EL (cell line): ENCODE measurements around the gene RIMKLA.

Experiments used
- DNase-seq: peaks from one replicate; pipeline ENCODE4 v3.0.0-alpha.2; 2016

Gene RIMKLA

DNA sequence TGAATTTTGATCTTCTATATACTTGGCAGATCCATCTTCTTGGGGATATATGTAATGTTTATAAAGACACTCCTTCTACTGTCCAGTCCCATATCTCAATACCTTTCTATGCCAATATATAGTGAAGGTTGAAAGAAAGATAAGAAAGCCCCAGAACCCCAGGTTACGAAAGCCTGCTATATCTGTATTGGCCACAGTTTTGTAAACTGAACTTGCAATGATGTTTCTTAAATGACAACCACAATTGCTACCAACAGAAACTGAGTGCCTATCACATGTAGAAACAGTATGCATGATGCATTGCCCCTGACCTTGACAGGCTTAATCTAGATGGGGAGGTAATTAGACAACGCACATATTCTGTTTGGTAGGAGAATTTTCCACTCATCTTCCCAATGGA, 7.8 kb upstream of the RIMKLA start:
- no peak for DNase-seq

DNA sequence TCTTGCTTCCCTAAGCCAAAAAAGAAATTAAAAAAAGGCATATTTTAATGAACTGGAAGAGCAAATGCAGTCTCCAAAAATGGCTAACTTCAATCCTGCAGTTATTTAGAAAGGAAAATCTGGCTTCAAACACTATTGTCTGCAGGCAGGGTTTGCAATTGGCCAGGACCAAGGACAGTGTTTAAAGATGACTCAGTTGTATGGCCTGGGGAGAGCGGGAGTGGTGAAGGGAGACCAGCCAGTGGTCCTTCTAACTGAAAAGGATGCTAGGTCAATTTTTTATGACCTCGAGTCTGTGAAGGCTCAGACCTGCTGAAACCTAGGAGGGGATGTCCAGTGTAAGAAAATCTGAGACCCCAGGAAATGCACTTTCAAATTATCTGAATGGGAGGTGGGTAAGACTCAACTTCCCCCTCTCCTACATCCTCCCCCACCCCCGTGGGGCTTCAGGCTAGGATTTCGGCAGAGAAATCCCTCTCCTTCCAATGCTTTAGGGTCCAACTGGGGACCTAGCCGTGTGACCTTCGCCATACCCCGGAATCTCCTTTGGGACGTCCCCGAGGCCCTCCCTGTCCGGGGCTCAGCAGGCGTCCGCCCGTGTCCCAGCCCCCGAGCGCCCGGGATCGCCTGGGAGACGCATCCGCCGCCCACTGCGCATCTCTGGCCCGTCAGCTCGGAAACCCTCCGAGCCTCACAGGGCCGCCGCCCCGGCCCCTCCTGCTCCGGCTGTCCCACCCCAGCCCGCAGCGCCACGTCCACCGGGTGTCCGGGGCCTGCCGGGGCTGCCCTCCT, 602 bp upstream of the RIMKLA start:
- peak; percentile 37 for DNase-seq

GRCh38 chr1:42381280-42381673, 685 bp downstream of the RIMKLA start:
- no peak for DNase-seq

- no peak for DNase-seq
Measured at GRCh38 chr1:42385283-42385682, 4.7 kb downstream of the RIMKLA start.

GRCh38 chr1:42386051-42386450, 5.5 kb downstream of the RIMKLA start:
- no peak for DNase-seq

- DNase-seq: no peak
Measured at GRCh38 chr1:42392255-42392654, 11.7 kb downstream of the RIMKLA start.

DNA sequence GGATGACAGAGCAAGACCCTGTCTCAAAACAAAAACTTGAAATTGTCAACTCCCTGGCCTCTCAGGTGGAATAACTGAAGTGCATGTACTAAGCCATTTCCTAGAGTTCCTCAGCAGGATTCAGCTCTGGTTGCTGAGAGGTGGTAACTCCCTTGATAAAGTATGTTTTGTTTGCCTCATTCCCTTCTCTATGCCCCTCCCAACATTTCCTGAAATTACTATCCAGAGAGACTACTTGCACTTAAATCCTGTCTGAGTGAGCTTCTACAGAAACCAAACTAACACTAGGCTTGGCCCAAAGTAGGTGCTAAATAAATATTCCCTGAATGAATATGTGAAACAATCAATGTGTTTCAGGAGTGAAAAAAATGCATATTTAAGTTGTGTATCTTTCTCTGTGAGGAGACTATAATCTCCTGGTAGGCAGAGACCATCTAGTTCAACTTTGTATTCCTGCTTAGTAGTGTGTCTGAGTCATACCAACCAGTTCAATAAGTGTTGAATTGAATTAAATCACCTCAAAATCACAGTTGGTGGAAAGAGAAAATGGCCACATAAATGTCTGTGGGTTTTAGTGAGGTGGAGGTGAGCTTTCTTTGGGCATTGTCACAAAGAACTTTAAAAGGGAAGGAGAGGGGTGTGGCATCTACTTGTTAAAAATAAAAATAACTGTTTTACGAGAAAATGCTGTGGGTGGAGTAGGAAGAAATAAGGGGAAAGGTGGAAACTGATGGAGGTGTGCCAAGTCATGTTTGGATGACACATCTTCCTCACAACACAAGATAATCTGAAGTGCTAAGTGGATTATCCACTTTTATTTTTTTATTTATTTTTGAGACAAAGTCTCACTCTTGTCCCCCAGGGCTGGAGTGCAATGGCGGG, 12.6 kb downstream of the RIMKLA start:
- DNase-seq: no peak

GRCh38 chr1:42399315-42400100, 18.9 kb downstream of the RIMKLA start:
- DNase-seq: no peak

- no peak for DNase-seq
Measured at GRCh38 chr1:42403880-42404400, 23.3 kb downstream of the RIMKLA start.

GRCh38 chr1:42414551-42415496, 34.2 kb downstream of the RIMKLA start:
- DNase-seq: no peak

- no peak for DNase-seq
Measured at GRCh38 chr1:42417166-42417565, 36.6 kb downstream of the RIMKLA start.

GRCh38 chr1:42418516-42418915, 37.9 kb downstream of the RIMKLA start:
- DNase-seq: no peak

- no peak for DNase-seq
Measured at GRCh38 chr1:42419126-42419821, 38.7 kb downstream of the RIMKLA start.

DNA sequence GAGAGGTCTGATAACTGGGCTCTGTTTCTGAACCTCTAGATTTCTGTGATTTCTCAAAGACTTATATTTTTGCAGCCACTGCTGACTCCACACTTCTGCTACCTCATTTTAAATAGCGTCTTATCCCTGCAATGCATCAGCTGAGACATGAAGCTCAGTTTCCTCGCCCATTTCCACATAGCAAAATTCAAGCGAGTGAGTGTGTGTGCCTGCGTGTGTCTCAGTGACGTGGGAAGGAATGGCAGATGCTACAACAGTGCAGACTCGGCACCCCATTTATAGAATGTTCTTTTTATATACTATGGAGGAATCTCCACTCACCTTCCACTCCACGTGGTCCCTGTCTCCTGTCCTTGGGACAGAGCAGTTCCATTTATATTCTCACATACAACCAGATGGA, 39.5 kb downstream of the RIMKLA start:
- no peak for DNase-seq

DNA sequence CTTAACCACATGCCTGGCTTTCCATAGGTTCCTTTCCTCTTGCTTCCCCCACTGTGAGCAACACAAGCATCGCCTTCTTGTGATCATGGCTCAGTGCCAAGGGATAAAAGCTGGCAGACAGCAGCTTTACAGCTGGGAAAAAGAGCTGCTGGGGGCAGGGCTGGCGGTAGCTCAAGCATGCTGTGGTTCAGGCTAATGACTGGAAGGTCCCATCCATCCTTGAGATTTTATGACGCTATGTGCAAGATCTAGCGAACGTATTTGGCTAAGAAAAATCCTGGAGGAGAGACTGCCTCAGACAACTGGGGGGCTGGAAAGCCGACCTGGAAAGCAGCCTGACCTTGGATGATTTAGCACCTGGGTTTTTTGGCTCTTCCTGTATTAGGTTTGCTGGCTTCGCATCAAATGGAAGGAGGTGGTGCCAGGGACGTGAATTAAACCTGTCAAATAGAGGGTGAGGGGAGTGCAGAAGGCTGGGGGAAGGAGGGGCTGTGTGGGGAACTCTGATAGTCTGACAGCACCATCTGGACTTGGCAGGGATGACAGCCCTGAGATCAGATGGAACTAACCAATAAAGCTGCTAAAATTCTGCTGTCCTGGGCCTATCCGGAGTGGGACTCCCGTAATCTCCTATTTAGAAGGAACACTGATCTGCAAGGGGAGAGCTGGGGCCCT, 40.5 kb downstream of the RIMKLA start:
- DNase-seq: peak; percentile 57

DNA sequence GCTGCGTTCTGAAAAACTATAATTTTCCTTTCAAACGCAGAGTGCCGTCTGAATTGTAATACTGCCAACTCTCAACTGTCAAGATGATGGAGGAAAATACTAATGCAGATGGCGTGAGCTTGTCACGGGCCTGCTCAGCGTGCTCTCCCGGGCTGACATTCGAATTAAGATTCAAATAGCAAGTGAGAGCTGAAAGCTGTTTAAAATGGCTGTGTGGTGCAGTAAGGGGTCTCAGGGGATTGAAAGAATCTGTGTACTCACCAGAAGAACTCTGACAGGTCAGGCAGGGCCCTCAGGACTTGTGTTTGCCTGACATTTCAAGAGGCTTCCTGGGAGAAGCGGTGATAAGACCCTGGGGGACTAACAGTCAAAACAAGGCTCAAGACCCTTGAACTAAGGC, 42.1 kb downstream of the RIMKLA start:
- DNase-seq: no peak

GRCh38 chr1:42423681-42424080, 43.1 kb downstream of the RIMKLA start:
- no peak for DNase-seq

DNA sequence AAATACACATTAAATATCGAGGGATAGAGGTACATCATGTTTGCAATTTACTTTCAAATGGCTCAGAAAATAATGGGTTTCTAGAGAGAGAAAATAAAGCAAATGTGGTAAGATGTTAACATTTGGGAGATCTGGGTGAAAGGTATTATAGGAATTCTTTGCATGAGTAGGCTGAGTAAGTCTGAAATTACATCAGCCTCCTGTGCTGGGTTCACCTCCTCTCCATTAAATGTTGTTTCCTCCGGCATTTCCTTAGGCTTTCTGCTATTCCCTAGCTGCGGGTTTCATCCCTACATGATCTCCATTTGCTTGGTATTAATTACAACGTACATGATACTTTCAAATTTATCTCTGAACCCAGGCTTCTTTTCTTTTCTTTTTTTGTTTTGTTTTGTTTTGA, 43.6 kb downstream of the RIMKLA start:
- no peak for DNase-seq

DNA sequence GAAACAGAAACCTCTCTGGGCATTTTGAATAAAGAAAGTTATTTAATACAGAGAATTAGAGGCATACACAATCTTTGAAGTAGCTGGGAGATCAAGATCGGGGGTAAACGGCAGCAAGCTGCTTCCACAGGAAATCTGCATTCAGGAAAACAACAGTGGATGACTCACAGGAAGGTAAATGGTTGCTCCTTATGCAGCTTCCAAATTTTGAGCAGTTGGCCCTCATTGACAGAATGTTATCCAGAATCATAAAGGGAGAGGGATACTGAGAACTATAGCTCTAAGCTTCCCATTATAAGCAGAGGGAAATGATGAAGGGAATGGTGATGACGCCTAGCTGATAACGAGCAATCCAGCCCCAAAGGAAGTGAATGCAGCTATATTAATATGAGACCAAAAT, 46.6 kb downstream of the RIMKLA start:
- DNase-seq: no peak

GRCh38 chr1:42429603-42430002, 49.0 kb downstream of the RIMKLA start:
- peak; percentile 39 for DNase-seq
